Fibroblast of lung (primary cell): ENCODE results near the gene CHAT.

Experiments used
- CTCF ChIP-seq, 2 donors: IDR thresholded peaks in 1 of 2; conservative IDR thresholded peaks in 1 of 2; 1 replicate in 1 of 2; 2 replicates in 1 of 2; pipeline ENCODE4 v1.5.1; 2011 to 2012; ENCODE audit warnings: low read length in 2 of 2, control low read depth in 1 of 2, inconsistent platforms in 1 of 2, low read depth in 1 of 2, mild to moderate bottlenecking in 1 of 2
- EZH2 ChIP-seq: IDR thresholded peaks from 2 replicates; pipeline ENCODE4 v1.5.1; 2012; ENCODE audit warnings: low read length, control low read depth, mild to moderate bottlenecking; ENCODE audit errors: missing control alignments

- TF ChIP-seq CTCF (conservative IDR thresholded peaks at IDR 0.05 in 1 of 2, IDR thresholded peaks at IDR 0.05 in 1 of 2; ENCODE audit: low read depth in 1 of 2, low read length in 2 of 2) = no peak
- TF ChIP-seq EZH2 = no peak
Measured at GRCh38 chr10:49595713-49596492, 17.9 kb upstream of the CHAT start.
